Colonic mucosa (tissue), 4 donors: Measurements from ENCODE around the gene STK24. TPM values are rescaled to one million over a fixed set of nuclear protein-coding genes. Genes with fewer than 3 reads are reported as not detected.

ENCODE experiments used
- DNase-seq: peaks from one replicate; pipeline ENCODE4 v3.0.0-alpha.2; 2020
- H3K27ac ChIP-seq: fragments of 200-600 bp; one replicate; pipeline ENCODE4 v1.8.0; 2021
- H3K27me3 ChIP-seq: fragments of 200-600 bp; one replicate; pipeline ENCODE4 v1.8.0; 2021
- H3K36me3 ChIP-seq: fragments of 200-600 bp; one replicate; pipeline ENCODE4 v1.8.0; 2021
- H3K4me1 ChIP-seq: fragments of 200-600 bp; one replicate; pipeline ENCODE4 v1.8.0; 2021; ENCODE audit warnings: mild to moderate bottlenecking
- H3K4me3 ChIP-seq: fragments of 200-600 bp; one replicate; pipeline ENCODE4 v1.8.0; 2021
- H3K9ac ChIP-seq, 2 donors: one replicate each; pipeline ENCODE4 v1.7.0; 2013; ENCODE audit warnings: control low read depth in 2 of 2, low read depth in 2 of 2, low read length in 2 of 2
- H3K9me3 ChIP-seq: fragments of 200-600 bp; one replicate; pipeline ENCODE4 v1.8.0; 2021
- CTCF ChIP-seq: fragments of 200-600 bp; IDR thresholded peaks from one replicate; pipeline ENCODE4 v1.8.0; 2022; ENCODE audit warnings: antibody characterized with exemption, mild to moderate bottlenecking
- intact Hi-C: fragments of 100-400 bp; cut with DNase I; formaldehyde crosslinking; loops from one replicate; pipeline ENCODE4 v1.14.1; 2022
- total RNA-seq, 2 donors: library from RNA; stranded (reverse); fragmentation: NEBNext Ultra II Directional in 1 of 2; extraction: Animal tissue kit (Norgen Biotek cat#: 25700) in 1 of 2; gene quantifications; one replicate each; pipeline ENCODE4 v1.2.1, GENCODE V29; 2021
- donor health status: healthy.
- donor health status: DM: no; HTN: no; CAD: no.
- donor health status: DM: no; HTN: no; CAD: no.

The STK24 gene
- total RNA-seq, 2 donors from 2014 or later: 160 to 206 TPM

- H3K36me3 ChIP-seq: peaks cover 8% of the 10 kb centered on the region
- intact Hi-C loops: loop anchor here (5.0 kb wide), 1 partner anchor 228 kb away; no protein-coding TSS in a partner anchor
- DNase-seq: no peak
- no peaks in the 10 kb centered on the region for H3K9me3 ChIP-seq
- no peak overlapping the region for H3K4me3 ChIP-seq
- TF ChIP-seq CTCF: no peak
- H3K4me1 ChIP-seq: no peaks in the 10 kb centered on the region
- no peak overlapping the region for H3K27ac ChIP-seq
- H3K9ac ChIP-seq: no peak overlapping the region
- H3K27me3 ChIP-seq: no peaks in the 10 kb centered on the region
Measured at GRCh38 chr13:98443800-98444325, 133.0 kb downstream of the STK24 start.

GRCh38 chr13:98443329-98443728, 133.6 kb downstream of the STK24 start:
- DNase-seq: no peak
- H3K27ac ChIP-seq: no peak overlapping the region
- H3K9ac ChIP-seq: peak overlapping the region in 1 of 2 donors; percentile 19
- H3K27me3 ChIP-seq: no peaks in the 10 kb centered on the region
- TF ChIP-seq CTCF: no peak
- intact Hi-C loops: loop anchor here (5.0 kb wide), 1 partner anchor 229 kb away; no protein-coding TSS in a partner anchor
- no peak overlapping the region for H3K4me3 ChIP-seq
- no peaks in the 10 kb centered on the region for H3K4me1 ChIP-seq
- H3K36me3 ChIP-seq: peaks cover 7% of the 10 kb centered on the region
- no peaks in the 10 kb centered on the region for H3K9me3 ChIP-seq

GRCh38 chr13:98442391-98443230, 134.3 kb downstream of the STK24 start:
- Histone ChIP-seq H3K27me3 (no peaks in the 10 kb centered on the region), H3K36me3 (peaks cover under 1% of the 10 kb centered on the region), H3K4me1 (no peaks in the 10 kb centered on the region), H3K27ac (no peak overlapping the region), H3K9ac (no peak overlapping the region), H3K4me3 (no peak overlapping the region), H3K9me3 (no peaks in the 10 kb centered on the region)
- DNase-seq: no peak
- intact Hi-C loops: loop anchor here (5.0 kb wide), 1 partner anchor 230 kb away; no protein-coding TSS in a partner anchor
- no peak for TF ChIP-seq CTCF

DNA sequence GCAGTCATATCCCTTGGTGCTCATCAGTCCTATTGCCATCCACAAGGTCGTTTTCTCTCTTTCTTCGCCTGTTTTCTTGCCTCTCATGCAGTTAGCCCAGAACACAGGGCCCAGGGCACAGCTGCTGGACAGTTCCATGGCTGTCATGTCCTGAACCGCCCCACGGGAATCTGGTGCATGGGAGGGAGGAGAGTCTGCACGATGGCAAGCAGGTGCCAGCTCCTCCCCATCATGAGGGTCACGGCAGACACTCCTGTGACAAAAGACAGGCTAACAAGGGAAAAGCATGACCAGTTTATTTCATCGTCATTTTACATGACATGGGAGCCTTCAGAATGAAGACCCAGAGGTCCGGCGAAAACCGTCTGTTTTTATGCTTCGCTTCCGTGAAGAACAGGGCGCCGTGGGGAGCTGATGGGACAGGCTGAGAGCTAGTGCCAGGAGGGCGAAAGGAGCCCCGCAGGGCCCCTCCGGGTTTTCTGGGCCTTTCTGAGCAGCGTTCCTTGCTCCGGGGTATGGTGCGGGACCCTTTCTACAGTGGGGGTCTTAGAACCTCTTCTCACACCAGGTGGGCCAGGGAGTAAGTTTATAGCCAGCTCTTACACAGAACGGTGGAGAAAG, 135.7 kb downstream of the STK24 start:
- H3K9me3 ChIP-seq: no peaks in the 10 kb centered on the region
- intact Hi-C loops: loop anchor here (5.0 kb wide), 1 partner anchor 231 kb away; no protein-coding TSS in a partner anchor
- H3K4me1 ChIP-seq: no peaks in the 10 kb centered on the region
- TF ChIP-seq CTCF: no peak
- H3K9ac ChIP-seq: no peak overlapping the region
- H3K36me3 ChIP-seq: no peaks in the 10 kb centered on the region
- no peak overlapping the region for H3K4me3 ChIP-seq
- DNase-seq: no peak
- H3K27ac ChIP-seq: no peak overlapping the region
- H3K27me3 ChIP-seq: no peaks in the 10 kb centered on the region

- H3K27ac ChIP-seq: no peak overlapping the region
- H3K27me3 ChIP-seq: no peaks in the 10 kb centered on the region
- no peak overlapping the region for H3K9ac ChIP-seq
- H3K4me3 ChIP-seq: no peak overlapping the region
- intact Hi-C loops: loop anchor here (5.0 kb wide), 1 partner anchor 232 kb away; no protein-coding TSS in a partner anchor
- no peaks in the 10 kb centered on the region for H3K36me3 ChIP-seq
- TF ChIP-seq CTCF: no peak
- no peaks in the 10 kb centered on the region for H3K9me3 ChIP-seq
- DNase-seq: no peak
- no peaks in the 10 kb centered on the region for H3K4me1 ChIP-seq
Measured at GRCh38 chr13:98440390-98441055, 136.4 kb downstream of the STK24 start.
